HG03432 (cell line): ENCODE data around the gene B4GALT6.
"Not testable (repeated sequence)": the region's sequence is repeated elsewhere in the genome, so short reads cannot be mapped to it uniquely, and the experiment has no call there.

Experiments used
- ATAC-seq: cut with Tn5 transposase; IDR thresholded peaks from one replicate; pipeline ENCODE4 v1.9.1; 2021; ENCODE audit warnings: mild to moderate bottlenecking, moderate library complexity; ENCODE audit not compliant: unreplicated experiment

Gene B4GALT6, protein sequence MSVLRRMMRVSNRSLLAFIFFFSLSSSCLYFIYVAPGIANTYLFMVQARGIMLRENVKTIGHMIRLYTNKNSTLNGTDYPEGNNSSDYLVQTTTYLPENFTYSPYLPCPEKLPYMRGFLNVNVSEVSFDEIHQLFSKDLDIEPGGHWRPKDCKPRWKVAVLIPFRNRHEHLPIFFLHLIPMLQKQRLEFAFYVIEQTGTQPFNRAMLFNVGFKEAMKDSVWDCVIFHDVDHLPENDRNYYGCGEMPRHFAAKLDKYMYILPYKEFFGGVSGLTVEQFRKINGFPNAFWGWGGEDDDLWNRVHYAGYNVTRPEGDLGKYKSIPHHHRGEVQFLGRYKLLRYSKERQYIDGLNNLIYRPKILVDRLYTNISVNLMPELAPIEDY

DNA sequence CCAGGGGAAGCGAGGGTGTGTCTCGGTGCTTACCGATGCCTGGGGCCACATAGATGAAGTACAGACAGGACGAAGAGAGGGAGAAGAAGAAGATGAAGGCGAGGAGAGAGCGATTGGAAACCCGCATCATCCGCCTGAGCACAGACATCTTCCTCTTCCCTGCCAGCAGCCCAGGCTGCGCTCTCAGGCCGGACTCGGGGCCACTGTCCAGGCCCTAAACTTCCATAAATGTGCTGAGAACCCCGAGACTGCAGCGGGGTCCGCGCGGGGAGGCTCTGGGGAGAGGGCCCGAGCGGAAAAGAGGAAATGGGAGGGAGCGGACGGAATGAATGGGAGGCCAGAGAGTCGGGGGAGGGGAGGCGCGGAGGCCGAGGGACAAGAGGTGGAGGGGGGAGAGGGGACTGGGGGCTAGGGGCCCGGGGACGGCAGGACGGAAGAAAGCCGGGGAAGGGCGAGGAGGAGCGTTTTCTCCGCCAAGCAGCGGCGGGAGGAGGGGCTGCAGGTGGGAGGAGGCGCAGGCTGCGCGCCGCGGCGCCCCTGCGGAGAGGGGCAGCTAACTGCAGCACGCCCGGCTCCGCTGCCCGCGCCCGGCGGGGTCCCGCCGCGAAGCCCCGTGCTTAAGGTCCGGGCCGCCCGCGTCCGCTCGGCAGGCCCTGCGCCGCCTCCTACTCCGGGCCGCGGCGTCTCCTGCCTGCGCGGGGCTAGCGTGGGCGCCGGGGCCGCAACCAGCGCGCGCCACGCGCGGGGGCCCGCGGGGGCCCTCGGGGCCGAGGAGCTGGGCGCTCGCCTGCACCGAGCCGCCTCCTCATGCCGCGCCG is at the start of gene B4GALT6:
Gene B4GALT6 (minus strand): TSS at position 303 of the 818 bp plus-strand sequence. CDS start 155 bp downstream, at position 148.
- ATAC-seq = peak; percentile 41

DNA sequence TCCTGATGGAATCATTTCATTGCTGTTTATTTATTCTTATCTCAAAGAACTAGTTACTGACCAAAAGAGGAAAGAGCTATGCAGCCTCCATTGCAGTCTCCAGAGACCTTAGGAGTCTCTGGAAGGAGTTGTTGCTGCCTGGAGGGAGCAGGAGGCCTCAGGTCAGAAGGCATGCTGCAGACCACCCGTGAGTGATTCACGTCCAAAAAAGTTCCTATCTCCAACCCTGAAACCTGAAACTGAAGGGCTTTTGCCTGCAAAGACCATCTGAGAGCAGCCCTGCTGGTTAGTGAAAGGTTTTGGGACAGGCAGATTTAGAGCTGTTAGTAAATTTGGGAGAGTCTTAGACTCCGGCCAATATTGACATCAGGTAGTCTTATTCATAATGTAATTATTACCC is 47.2 kb upstream of the B4GALT6 start:
- no peak for ATAC-seq

DNA sequence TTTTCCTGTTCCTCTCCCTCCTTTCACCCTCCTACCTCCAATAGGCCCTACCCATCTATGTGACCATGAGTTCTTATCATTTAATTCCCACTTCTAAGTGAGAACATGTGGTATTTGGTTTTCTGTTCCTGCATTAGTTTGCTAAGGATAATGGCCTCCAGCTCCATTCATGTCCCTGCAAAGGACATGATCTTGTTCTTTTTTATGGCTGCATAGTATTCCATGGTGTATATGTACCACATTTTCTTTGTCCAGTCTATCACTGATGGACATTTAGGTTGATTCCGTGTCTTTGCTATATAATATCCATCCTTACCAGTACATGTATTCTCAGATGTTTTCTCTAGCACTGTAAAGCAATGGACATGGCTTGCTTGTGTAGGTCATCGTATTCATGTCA is 44.8 kb upstream of the B4GALT6 start:
- not testable (repeated sequence) for ATAC-seq

DNA sequence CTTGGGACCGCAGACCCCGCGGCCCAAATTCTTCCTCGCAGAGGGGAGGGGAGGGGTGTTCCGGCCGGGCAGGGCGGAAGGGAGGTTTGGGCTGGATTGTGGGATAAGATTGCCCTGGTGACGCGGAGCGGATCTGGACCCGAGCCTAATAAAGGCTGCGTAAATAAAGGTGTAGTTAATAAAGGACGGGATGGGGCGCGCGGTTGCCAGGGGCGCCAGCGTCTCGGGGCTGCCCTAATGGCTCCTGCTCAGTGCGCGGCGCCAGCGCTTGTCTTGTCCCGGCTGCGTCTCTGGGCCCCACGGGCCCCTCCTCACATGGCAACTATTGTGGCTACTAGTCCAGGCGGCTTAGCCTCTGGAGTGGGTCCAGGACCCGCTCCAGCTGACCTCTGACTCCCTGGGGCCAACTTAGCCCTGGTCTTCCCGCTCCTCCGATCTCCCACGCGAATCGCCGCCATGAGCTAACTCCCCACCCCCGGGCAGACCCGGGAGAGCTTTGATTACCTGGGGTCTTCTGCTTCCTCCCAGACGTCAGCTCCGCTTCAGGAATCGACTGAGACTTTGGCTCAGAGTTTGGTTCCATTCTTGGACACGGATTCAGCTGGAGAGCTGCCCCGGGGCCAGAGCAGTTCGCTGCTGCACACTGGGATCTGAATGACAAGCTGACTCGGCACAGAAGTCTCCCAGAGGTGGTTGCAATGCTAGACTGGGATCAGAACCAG is 39.8 kb upstream of the B4GALT6 start:
- ATAC-seq = peak; percentile 51

DNA sequence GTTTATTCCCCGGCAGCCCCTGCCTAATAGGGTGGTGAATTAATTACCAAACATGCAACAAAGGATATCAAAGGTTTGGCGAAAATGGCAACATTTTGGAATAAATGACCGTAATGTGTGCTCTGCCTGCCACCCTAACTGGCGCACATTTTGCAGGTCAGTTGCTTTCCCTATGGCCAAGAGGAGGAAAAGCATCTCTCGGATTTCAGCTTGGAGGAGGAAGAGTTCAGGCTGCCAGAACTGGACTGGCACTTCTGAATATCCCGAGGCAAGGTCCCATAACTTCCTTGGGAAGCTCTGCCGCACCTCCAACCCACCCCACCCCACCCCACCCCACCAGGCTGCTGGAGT is 39.2 kb upstream of the B4GALT6 start:
- no peak for ATAC-seq

DNA sequence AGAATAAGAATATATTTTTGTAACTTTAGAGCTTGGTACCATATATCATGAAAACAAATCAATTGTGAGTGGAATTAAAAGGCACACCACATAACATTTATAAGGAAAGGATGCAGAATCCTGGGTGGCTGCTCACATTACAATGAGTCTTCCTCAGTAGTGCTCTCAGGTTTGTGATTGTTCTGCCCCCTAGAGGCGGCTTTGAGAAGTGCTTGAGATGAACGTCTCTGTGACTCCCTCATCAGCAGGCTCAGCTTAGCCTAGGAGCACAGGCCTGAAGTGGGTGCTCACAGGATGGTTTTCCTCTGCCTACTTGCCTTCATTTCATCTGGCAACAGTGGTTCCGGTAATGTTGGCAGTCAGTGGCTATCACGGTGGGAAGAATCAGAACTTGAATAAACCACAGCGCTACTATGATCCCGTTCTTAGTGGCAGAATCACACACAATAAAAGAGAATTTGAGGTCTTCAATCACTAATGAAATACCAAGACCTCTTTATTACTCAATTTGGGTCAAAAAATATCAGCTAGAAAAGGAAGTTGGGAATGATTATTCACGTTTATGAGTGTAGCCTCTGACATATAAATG is 38.1 kb upstream of the B4GALT6 start:
- peak; percentile 95 for ATAC-seq

DNA sequence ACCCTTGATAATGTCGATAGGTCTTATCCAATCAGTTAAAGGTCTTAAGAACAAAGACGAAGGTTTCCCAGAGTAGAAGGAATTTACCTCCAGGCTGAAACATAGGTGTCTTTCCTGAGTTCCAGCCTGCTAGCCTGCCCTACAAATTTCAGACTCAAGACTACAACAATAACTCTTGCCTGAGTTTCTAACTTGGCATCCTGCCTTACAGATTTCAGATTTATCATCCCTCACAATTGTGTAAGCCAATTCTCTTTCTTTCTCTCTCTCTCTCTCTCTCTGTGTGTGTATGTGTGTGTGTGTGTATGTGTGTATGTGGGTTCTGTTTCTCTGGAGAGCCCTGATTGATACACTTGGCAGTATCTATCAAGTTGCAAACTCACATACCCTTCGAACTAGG is 37.2 kb upstream of the B4GALT6 start:
- no peak for ATAC-seq

DNA sequence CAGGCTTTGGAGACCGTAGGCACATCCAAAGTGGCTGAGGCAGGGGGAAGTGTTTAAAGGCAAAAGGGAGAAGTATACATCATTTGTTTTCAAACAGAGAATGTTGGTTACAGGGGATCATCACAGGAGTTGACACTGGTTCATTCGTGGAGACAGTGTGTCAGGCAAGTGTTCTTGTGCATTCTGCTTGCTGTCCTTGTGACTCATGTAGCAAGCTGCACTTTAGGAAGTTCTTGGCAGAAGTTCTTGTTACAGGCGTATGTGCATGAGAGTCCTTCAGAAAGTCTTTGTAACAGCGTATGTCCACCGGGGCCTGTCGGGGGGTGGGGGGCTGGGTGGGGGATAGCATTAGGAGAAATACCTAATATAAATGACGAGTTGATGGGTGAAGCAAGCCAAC is 36.5 kb upstream of the B4GALT6 start:
- ATAC-seq = no peak

DNA sequence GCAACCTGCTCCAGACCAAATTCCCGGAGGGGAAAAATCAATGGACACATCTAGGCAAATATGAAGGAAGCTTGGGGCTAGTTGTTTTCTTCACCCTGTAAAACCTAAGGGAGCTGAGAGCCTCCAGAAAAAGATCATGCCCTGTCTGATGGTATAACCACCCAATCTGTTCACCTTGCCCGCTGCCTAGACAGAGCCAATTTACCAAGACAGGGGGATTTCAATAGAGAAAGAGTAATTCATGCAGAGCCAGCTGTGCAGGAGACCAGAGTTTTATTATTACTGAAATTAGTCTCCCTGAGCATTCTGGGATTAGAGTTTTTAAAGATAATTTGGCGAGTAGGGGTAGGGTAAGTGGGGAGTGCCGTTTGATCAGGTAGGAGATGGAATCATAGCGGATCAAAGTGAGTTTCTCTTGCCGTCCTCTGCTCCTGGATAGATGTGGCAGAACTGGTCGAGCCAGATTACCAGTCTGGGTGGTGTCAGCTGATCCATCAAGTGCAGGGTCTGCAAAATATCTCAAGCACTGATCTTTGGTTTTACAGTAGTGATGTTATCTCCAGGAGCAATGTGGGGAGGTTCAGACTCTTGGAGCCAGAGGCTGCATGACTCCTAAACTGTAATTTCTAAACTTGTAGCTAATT is 35.1 kb upstream of the B4GALT6 start:
- ATAC-seq = no peak

DNA sequence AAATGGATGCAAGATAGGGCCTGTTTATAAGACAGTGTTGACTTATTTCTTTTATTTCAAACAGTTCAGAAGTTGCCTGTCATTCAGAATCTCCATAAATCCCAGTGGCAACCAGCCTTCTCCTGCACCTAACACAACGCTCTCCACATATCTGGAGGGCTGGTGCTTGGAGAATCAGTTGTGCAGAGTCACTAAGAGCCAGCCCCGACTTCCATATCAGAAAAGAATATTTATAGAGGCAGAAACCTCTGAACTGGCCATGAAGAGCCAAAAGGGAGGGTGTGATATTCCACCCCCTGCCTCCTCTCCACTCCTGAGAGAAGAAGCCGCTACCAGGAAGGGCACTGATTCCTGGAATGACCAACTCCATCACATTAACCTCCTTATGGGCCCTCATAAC is 34.0 kb upstream of the B4GALT6 start:
- no peak for ATAC-seq

DNA sequence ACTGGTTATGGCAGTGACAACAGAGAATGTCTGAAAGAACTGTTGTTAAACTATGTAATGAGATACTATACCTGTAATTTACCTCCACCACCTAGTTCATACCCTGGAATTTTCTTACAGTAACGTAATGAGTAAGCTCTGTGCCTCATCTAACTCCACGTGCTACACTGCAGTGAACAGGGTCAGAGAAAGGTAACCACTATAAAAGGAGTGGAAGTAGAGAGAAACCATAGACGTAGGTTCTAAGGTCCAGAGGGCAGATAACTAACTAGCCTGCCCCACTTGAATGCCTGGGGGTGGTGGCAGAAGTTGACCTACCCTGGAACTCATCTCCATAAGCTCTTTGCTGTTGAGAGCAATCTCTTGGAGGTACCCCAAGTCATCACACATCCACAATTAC is 32.0 kb upstream of the B4GALT6 start:
- ATAC-seq = peak; percentile 67

DNA sequence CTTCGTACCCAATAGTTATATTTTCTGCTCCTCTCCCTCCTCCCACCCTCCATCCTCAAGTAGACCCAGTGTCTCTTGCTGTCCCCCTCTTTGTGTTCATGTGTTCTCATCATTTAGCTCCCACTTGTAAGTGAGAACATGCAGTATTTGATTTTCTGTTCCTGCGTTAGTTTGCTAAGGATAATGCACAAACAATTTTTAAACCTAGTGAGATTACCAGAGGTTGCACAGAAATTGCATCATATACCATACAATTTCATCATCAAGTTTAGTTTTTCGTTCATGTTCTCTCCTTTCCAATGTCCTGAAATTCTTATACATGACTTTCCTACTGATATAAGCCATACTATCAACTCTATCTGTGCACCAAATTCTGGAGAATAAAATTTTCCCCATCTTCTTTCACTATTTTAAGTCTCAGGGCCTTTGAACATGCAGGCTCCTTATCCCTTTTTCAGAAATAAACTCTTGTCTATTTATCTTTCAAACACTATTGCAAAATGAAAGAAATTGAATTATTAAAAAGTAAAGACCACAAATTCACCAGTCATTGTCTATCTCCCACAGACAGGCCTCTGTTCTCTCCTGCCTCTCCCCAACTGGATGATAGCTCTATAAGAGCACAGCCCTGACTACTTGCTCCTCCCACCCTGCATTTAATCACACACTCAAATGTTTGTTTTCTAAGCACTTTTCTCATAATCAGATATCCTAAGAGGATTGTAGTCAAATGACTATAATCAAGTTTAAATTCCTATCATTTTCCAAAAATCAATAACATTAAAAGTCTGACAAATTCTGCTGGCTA is 27.2 kb upstream of the B4GALT6 start:
- no peak for ATAC-seq

DNA sequence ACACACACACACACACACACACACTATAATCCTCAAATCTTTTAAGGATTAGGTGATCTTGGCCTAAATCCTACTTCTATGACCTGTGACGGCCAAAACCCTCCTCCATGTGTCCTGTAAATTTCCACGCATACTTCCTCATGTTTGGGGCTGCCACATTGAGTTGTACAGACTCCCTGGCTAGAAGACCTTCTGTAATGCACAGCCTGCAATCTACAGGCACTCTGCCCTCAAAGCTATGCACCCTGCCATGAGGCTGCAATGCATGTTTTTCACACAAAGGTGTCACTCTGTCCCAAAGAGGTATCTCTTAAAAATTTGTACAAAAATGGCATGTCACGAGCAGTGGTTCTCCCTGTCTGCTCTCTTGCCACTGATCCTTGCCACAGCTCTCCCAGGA is 26.4 kb upstream of the B4GALT6 start:
- no peak for ATAC-seq

DNA sequence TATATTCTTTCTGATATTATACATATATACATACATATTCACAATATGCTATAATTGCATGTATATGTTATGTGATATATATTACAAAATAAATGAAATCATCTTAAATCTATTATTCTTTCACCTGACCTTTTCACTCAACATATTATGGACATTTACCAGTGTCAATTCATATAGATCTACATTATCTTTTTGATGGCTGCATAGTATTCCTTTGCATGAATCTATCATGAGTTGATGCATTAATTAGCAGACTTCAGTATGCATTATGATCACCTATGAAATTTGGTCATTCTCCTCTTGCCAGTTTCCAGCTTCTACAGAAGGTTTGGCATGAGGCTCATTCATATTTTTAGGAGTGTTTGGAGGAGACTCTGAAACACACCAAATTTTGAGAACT is 23.4 kb upstream of the B4GALT6 start:
- no peak for ATAC-seq

DNA sequence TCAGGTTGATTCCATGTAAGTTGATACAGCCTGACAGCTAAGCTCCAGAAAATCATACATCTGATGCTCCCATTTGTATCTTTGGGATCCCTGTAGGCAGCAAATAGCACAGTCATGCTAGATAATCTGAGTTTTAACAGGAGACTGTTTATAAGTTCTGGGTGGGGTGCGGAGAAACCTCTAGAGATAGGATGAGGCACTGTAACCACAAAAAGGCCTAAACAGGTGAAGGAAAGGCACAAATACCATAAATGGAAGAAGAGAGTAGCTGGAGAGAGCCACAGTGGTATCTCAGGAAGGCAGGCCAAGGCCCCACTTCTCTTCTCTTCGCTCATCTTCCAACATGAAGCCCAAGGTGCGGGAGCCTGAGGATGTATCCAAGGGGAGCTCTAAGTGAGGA is 18.1 kb upstream of the B4GALT6 start:
- ATAC-seq = no peak

DNA sequence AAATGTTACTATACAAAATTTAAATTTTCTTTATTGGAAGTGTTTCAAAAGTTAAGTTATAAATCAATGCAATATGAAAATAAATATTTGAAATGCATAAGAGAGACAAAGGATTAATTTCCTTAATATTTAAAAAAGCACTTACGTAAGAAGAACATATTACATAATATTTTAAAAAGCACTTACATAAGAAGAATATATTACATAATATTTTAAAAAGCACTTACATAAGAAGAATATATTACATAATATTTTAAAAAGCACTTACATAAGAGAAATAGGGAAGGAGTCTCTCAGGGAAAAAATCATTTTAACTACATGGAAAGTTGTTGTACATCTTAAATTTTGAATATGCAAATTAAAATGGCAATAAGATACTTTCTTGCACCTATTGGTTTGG is 17.4 kb upstream of the B4GALT6 start:
- no peak for ATAC-seq

DNA sequence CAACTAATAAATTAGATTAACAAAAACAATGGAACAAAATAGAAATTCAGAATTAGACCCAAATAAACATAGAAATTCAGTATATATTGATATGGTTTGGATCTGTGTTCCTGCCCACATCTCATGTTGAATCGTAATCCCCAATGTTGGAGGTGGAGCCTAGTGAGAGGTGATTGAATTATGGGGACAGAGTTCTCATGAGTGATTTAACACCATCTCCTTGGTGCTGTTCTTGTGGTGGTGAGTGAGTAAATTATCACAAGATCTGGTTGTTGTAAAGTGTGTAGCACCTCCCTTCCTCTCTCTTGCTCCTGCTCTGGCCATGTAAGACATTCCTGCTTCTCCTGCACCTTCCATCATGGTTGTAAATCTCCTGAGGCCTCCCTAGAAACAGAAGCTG is 16.6 kb upstream of the B4GALT6 start:
- no peak for ATAC-seq

DNA sequence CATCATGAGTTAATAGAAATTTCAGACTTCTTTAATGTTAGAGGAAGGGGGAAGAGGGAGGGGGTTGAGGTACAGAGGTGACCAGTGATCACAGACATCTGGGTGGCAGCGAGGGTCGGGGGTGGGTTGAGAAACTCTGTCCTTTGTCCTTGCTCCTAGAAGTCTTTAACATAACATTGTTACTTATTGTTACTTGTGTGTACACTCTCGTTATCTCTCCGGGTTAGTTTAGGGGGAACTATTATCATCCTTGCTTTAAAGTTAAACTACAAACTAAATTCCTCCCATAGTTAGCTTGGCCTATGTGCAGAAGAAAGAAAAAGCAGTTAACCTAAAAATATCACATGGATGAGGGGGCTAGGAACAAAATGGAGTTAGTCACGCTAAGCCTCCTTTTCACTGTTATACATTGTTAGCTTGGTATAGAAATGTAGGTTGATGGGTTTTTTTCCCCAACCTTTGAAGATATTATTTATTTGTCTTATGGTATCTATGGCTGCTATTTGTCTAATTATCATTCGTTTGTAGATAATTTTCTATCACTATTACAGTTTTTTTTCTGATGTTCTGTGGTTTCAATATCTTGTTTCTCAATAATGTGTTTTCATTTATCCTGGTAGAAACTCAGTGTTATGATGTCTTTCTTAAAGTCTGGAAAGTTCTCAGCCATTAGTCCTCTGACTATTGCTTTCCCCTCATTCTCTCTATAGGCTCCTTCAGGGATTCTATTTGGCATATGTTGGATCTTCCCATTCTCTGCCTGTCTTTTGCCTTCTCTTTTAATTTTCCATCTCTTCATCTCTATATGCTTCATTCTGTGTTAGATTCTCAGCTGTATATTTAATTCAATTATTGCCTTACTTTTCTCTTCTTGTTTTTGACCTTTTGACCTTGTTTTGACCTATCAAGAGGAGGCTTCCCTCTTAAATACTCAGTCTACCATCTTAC is 13.2 kb upstream of the B4GALT6 start:
- no peak for ATAC-seq

DNA sequence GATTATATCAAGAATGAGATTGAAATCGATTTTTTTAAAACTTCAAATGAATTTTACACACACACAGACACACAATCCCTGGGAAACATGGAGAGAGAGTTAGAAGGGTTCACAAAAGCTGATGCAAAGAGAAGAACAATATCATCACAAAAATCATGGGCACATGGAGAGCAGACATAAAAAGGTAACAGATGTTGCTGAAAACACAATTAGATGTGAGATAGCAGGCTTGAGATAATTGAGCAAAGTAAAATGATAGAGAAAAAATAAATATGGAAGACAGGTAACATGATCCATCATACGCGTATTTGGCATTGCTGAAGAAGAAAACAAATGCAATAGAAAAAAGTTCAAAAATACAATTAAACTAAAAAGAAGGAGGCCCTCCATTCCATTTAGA is 11.6 kb upstream of the B4GALT6 start:
- no peak for ATAC-seq
